HG03571 (cell line): ENCODE results near the gene WNK4.
"Not testable (repeated sequence)": the region's sequence is repeated elsewhere in the genome, so short reads cannot be mapped to it uniquely, and the experiment has no call there.

Source experiments
- ATAC-seq: cut with Tn5 transposase; IDR thresholded peaks from one replicate; pipeline ENCODE4 v1.9.1; 2021; ENCODE audit not compliant: unreplicated experiment

WNK4 gene

GRCh38 chr17:42779936-42780850 lies at the start of gene WNK4:
Gene WNK4, plus strand, starts transcription at chr17:42780610. Its CDS starts 89 bp downstream, at chr17:42780699.
- ATAC-seq: no peak

- no peak for ATAC-seq
Measured at GRCh38 chr17:42740699-42741098, 39.7 kb upstream of the WNK4 start.

DNA sequence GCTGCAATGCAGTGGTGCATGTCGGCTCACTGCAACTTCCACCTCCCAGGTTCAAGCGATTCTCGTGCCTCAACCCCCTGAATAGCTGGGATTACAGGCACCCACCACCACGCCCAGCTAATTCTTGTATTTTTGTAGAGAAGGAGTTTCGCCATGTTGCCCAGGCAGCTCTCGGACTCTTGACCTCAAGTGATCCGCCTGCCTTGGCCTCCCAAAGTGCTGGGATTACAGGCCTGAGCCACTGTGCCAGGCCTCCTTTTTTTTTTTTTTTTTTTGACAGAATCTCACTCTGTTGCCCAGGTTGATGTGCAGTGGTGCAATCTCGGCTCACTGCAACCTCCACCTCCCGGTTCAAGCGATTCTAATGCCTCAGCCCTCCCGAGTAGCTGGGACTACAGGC lies 37.5 kb upstream of the WNK4 start:
- ATAC-seq: not testable (repeated sequence)

DNA sequence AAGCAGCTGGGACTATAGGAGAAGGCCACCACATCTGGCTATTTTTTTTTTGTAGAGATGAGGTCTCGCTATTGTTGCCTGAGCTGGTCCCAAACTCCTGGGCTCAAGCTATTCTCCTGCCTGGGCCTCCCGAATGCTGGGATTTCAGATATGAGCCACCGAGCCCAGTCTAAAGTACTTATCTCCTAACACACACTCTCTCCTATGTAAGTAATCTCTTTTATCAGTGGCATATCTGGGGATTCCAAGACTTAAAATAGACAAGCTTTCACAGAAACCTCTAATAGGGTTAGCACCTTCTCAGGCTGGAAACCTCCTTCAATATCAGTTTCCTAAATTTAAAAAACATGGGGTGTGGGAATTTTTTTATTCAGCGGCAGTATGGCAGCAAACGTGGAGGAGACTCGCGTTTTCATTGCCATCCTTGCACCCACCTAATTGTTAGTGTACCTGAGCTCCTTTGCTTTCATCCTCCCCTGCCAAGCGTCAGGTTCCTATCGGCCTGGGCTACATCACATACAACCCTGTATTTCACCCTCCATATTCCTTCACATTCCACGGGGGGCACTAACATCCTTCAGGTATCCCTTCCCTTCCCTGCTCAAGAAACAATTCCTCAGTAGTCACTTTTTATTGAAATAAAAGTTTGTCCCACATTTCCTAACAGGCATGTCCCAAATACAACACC lies 36.7 kb upstream of the WNK4 start:
- ATAC-seq: no peak

- peak; percentile 47 for ATAC-seq
Measured at GRCh38 chr17:42744283-42744805, 36.1 kb upstream of the WNK4 start.

DNA sequence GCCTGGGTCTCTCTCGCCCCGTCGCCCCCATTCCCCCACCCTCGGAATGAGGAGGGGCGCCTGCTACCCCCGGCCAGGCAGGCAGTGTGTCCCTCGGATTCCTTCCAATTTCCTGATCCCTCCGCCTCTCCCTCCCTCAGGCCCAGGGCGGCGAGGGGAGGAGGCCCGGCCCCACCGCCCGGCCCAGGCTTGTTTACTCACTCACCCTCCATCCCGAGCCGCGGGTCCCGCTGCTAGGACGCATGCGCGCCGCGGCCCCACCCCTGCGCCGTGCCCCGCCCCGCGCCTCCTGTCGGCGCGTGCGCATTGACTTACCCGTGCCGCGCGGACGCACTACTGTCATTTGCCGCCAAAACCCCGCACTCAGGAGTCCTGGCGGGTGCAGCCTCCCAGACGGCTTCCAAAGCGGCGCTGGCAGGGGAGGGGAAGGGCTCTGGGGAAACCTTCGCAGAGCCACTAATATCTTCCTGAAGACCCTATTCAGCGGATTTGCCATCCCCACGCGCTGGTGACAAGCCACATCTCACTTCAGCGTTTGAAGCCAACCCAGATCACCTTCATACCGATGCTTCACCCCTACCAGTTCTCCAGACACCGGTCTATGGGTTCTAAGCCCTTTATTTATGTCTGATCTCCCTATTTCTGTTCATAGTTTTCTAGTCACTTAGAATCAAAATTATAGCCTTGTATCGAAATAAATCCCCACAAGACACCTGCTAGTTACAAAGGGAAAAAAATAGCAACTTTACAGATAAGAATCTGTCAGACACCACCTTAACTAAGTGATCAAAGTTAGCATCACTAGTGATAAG lies 35.4 kb upstream of the WNK4 start, which contains the start of gene EZH1:
Gene EZH1, minus strand, starts transcription at position 235 of the 812 bp plus-strand sequence. CDS start 16,099 bp downstream, outside the sequence.
- peak; percentile 67 for ATAC-seq

DNA sequence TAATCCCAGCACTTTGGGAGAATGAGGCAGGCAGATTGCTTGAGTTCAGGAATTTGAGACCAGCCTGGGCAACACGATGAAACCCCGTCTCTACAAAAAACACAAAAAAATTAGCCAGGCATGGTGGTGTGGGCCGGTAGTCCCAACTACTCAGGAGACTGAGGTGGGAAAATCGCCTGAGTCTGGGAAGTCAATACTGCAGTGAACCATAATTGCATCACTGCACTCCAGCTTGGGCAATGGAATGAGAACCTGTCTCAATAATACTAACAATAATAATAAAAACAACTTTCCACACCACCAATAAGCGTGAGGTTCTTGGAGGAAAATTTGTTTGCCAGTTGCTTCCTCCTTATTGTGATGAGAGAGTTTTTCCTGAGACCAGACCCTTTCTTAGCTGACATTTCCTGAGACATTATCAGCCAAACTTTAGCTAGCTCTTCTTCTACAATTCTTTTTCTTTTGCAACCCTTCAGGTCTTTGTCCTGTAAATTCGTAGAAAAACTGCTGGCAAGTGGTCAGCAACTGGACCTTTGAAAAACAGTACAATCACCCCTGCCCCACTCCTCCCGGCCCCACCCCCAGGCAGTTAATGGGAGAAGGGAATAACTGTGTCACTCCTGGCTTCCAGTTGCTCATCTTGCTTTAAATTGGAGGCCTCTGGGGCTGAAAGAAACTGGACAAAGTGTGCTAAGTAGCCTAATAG lies 32.1 kb upstream of the WNK4 start:
- ATAC-seq: no peak

GRCh38 chr17:42748908-42749798 lies 31.3 kb upstream of the WNK4 start:
- ATAC-seq: no peak

GRCh38 chr17:42750739-42751344 lies 29.6 kb upstream of the WNK4 start:
- no peak for ATAC-seq

GRCh38 chr17:42751628-42752027 lies 28.8 kb upstream of the WNK4 start:
- ATAC-seq: no peak

DNA sequence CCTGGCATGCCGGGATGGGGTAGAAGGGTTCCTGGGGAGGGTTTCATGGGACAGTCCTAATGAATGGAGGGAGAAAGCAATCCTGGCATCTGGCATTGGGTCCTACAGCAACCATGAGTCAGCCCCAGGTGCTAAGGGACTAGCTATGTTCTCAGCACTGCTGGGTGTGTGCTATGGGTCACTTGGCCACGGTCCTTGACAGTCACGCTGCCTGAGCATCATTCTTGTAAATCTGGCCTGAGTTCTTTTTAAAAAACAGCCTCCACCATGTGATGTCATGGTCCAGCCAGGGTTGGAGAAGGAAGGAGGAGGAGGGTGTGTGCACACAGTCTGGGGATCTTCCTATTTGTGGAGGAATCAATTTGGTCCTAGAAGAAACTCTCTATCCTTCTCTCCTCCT lies 25.6 kb upstream of the WNK4 start:
- ATAC-seq: no peak

GRCh38 chr17:42759982-42760651 lies 20.3 kb upstream of the WNK4 start:
- ATAC-seq: no peak

GRCh38 chr17:42760652-42761581 lies 19.5 kb upstream of the WNK4 start, which contains the start of gene RAMP2:
Gene RAMP2, plus strand, starts transcription at chr17:42761227. Its CDS starts 35 bp downstream, at chr17:42761262.
- no peak for ATAC-seq

DNA sequence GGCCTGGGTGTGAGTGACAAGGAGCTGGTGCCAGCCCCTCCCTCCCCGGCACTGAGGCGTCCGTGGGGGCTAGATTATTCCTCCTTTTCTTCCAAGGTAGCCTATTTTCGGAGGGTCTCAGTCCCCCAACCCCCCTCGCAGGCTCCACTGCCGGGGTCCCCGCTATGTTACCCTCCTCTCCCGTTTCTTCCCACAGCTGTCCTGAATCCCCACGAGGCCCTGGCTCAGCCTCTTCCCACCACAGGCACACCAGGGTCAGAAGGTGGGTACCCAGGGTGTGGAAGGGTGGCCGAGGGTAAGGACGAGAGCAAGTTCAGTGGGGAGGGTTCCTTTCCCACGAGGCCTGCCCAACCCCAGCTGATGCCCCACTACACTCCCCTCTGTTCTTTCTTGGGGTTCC lies 18.8 kb upstream of the WNK4 start:
- ATAC-seq: no peak

GRCh38 chr17:42766124-42766523 lies 14.3 kb upstream of the WNK4 start:
- ATAC-seq: no peak

GRCh38 chr17:42767512-42767911 lies 12.9 kb upstream of the WNK4 start:
- no peak for ATAC-seq

GRCh38 chr17:42768006-42768405 lies 12.4 kb upstream of the WNK4 start:
- not testable (repeated sequence) for ATAC-seq
